ENCODE data around the gene PRR33.
A peak's percentile ranks its signal among the peaks of the same experiment; 100 is the strongest.

Gene PRR33

GRCh38 chr11:1916132-1916985 is 24.7 kb upstream of the PRR33 start:
- no peak for DNase-seq (ENCODE audit: low spot score)

GRCh38 chr11:1915795-1916131 is 24.1 kb upstream of the PRR33 start:
- DNase-seq (ENCODE audit: low spot score): no peak

- no peak for DNase-seq (ENCODE audit: low spot score)
Measured at GRCh38 chr11:1913271-1914060, 21.8 kb upstream of the PRR33 start.

- no peak for DNase-seq (ENCODE audit: low spot score)
Measured at GRCh38 chr11:1912289-1912878, 20.7 kb upstream of the PRR33 start.

GRCh38 chr11:1909524-1909923 is 17.8 kb upstream of the PRR33 start:
- no peak for DNase-seq (ENCODE audit: low spot score)

GRCh38 chr11:1908618-1909017 is 16.9 kb upstream of the PRR33 start:
- no peak for DNase-seq (ENCODE audit: low spot score)

- DNase-seq (ENCODE audit: low spot score): no peak
Measured at GRCh38 chr11:1906611-1907423, 15.1 kb upstream of the PRR33 start.

- DNase-seq (ENCODE audit: low spot score): no peak
Measured at GRCh38 chr11:1906181-1906580, 14.5 kb upstream of the PRR33 start.

- DNase-seq (ENCODE audit: low spot score): no peak
Measured at GRCh38 chr11:1899686-1900085, 8.0 kb upstream of the PRR33 start.

GRCh38 chr11:1899090-1899489 is 7.4 kb upstream of the PRR33 start:
- peak; percentile 9 for DNase-seq (ENCODE audit: low spot score)

- no peak for DNase-seq (ENCODE audit: low spot score)
Measured at GRCh38 chr11:1896923-1897322, 5.2 kb upstream of the PRR33 start.

GRCh38 chr11:1896468-1896867 is 4.8 kb upstream of the PRR33 start:
- DNase-seq (ENCODE audit: low spot score): no peak

GRCh38 chr11:1894759-1895158 is 3.1 kb upstream of the PRR33 start:
- DNase-seq (ENCODE audit: low spot score): no peak

- DNase-seq (ENCODE audit: low spot score): no peak
Measured at GRCh38 chr11:1893581-1894359, 2.1 kb upstream of the PRR33 start.

- DNase-seq (ENCODE audit: low spot score): no peak
Measured at GRCh38 chr11:1892558-1892957, 863 bp upstream of the PRR33 start.

- DNase-seq (ENCODE audit: low spot score): no peak
Measured at GRCh38 chr11:1892116-1892515, 421 bp upstream of the PRR33 start.

- DNase-seq (ENCODE audit: low spot score): no peak
Measured at GRCh38 chr11:1890856-1891830, 552 bp downstream of the PRR33 start.

- no peak for DNase-seq (ENCODE audit: low spot score)
Measured at GRCh38 chr11:1889941-1890855, 1.5 kb downstream of the PRR33 start.
